ENCODE results near the gene IGF2R.

Gene IGF2R

DNA sequence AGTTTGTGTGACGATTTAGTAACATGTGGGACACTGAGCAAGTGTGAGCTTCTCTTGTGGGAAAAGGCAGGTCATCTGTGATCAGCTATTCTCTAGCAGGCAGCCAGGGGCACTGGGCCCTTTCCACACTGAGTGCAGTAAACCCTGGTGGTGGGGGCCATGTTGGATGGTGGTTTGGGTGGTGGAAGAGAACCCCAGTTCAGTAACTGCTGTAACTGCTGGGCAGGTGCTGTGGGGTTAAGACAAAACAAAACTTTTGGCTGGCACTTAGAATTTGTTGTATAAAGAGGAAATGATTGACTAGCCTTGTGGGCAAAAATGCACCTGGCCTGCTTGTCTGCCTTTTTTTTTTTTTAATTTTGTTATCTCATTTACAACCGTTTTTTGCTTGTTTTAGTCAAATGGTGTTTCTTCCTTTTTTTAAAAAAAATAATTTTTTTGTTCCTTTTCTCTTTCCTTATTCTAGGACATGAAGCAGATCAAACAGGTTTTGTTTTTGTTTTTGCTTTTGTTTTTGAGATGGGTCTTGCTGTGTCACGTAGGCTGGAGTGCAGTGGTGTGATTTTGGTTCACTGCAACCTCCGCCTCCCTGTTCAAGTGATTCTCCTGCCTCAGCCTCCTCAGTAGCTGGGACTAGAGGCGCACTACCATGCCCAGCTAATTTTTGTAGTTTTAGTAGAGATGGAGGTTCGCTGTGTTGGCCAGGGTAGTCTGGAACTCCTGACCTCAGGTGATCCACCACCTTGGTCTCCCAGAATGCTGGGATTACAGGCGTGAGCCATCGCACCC, 59.8 kb downstream of the IGF2R start:
- H3K27ac ChIP-seq (ENCODE audit: low read depth, low read length), result no peak overlapping the region

DNA sequence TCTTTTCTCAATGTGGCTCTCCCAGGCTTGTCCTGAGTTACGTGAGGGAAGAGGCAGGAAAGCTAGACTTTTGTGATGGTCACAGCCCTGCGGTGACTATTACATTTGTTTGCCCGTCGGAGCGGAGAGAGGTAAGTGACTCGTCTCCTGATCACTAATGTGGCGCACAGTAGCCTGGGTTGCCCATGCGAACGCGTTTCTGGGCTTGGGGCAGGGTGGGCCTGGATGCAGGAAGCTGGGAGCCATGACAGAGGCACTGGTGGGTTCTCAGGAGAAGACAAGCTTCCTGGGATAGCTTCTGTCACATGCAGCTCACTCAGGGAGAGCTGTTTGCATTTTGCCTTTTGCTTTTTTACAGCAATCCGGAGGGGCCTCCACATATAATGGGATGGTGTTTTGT, 60.6 kb downstream of the IGF2R start:
- Histone ChIP-seq H3K9me2 (replicated peaks; ENCODE audit: control insufficient read depth, low read length) (no peaks in the 10 kb centered on the region), H3F3A (ENCODE audit: control insufficient read depth, insufficient read depth) (no peaks in the 10 kb centered on the region), H3K4me1 (ENCODE audit: control insufficient read depth, low read length) (peaks cover 6% of the 10 kb centered on the region), H3K27ac (ENCODE audit: low read depth, low read length) (no peak overlapping the region), H3K36me3 (ENCODE audit: control insufficient read depth, low read length) (peaks cover 48% of the 10 kb centered on the region), H3K79me2 (ENCODE audit: control insufficient read depth, low read length) (no peaks in the 10 kb centered on the region), H3K9me3 (ENCODE audit: control insufficient read depth, insufficient read depth, low read length) (no peaks in the 10 kb centered on the region), H4K20me1 (ENCODE audit: control insufficient read depth, insufficient read depth, low read depth, low read length) (no peaks in the 10 kb centered on the region), H3K27me3 (ENCODE audit: control insufficient read depth, low read length) (no peaks in the 10 kb centered on the region), H3K4me3 (ENCODE audit: low read length) (no peak overlapping the region), H3K4me2 (ENCODE audit: low read length) (no peak overlapping the region)
- TF ChIP-seq, protein P1, sequence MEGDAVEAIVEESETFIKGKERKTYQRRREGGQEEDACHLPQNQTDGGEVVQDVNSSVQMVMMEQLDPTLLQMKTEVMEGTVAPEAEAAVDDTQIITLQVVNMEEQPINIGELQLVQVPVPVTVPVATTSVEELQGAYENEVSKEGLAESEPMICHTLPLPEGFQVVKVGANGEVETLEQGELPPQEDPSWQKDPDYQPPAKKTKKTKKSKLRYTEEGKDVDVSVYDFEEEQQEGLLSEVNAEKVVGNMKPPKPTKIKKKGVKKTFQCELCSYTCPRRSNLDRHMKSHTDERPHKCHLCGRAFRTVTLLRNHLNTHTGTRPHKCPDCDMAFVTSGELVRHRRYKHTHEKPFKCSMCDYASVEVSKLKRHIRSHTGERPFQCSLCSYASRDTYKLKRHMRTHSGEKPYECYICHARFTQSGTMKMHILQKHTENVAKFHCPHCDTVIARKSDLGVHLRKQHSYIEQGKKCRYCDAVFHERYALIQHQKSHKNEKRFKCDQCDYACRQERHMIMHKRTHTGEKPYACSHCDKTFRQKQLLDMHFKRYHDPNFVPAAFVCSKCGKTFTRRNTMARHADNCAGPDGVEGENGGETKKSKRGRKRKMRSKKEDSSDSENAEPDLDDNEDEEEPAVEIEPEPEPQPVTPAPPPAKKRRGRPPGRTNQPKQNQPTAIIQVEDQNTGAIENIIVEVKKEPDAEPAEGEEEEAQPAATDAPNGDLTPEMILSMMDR (IDR thresholded peaks at IDR 0.05; ENCODE audit: low read depth, low read length, poor library complexity, severe bottlenecking), result no peak
- no peak for TF ChIP-seq EZH2phosphoT487 (IDR thresholded peaks at IDR 0.05; ENCODE audit: borderline replicate concordance, low read length)

More for the DNA sequence above, 59.8 kb downstream of the IGF2R start:
- TF ChIP-seq EZH2phosphoT487 (IDR thresholded peaks at IDR 0.05; ENCODE audit: borderline replicate concordance, low read length), result no peak
- TF ChIP-seq, protein P1 (IDR thresholded peaks at IDR 0.05; ENCODE audit: low read depth, low read length, poor library complexity, severe bottlenecking), result no peak
- Histone ChIP-seq H3K79me2 (ENCODE audit: control insufficient read depth, low read length) (no peaks in the 10 kb centered on the region), H3K36me3 (ENCODE audit: control insufficient read depth, low read length) (peaks cover 42% of the 10 kb centered on the region), H3K9me3 (ENCODE audit: control insufficient read depth, insufficient read depth, low read length) (no peaks in the 10 kb centered on the region), H4K20me1 (ENCODE audit: control insufficient read depth, insufficient read depth, low read depth, low read length) (no peaks in the 10 kb centered on the region), H3K27me3 (ENCODE audit: control insufficient read depth, low read length) (no peaks in the 10 kb centered on the region), H3F3A (ENCODE audit: control insufficient read depth, insufficient read depth) (no peaks in the 10 kb centered on the region), H3K4me2 (ENCODE audit: low read length) (no peak overlapping the region), H3K4me1 (ENCODE audit: control insufficient read depth, low read length) (peaks cover 6% of the 10 kb centered on the region), H3K9me2 (replicated peaks; ENCODE audit: control insufficient read depth, low read length) (no peaks in the 10 kb centered on the region), H3K4me3 (ENCODE audit: low read length) (no peak overlapping the region)

GRCh38 chr6:160030103-160030502, 61.2 kb downstream of the IGF2R start:
- H3F3A ChIP-seq (ENCODE audit: control insufficient read depth, insufficient read depth), result no peaks in the 10 kb centered on the region
- TF ChIP-seq, protein P1 (IDR thresholded peaks at IDR 0.05; ENCODE audit: low read depth, low read length, poor library complexity, severe bottlenecking), result no peak
- no peak for TF ChIP-seq EZH2phosphoT487 (IDR thresholded peaks at IDR 0.05; ENCODE audit: borderline replicate concordance, low read length)
- no peak overlapping the region for H3K4me2 ChIP-seq (ENCODE audit: low read length)
- no peaks in the 10 kb centered on the region for H3K79me2 ChIP-seq (ENCODE audit: control insufficient read depth, low read length)
- H3K4me1 ChIP-seq (ENCODE audit: control insufficient read depth, low read length), result peaks cover 6% of the 10 kb centered on the region
- no peak overlapping the region for H3K4me3 ChIP-seq (ENCODE audit: low read length)
- H3K9me3 ChIP-seq (ENCODE audit: control insufficient read depth, insufficient read depth, low read length), result no peaks in the 10 kb centered on the region
- H3K36me3 ChIP-seq (ENCODE audit: control insufficient read depth, low read length), result peaks cover 46% of the 10 kb centered on the region
- H4K20me1 ChIP-seq (ENCODE audit: control insufficient read depth, insufficient read depth, low read depth, low read length), result no peaks in the 10 kb centered on the region
- H3K9me2 ChIP-seq (replicated peaks; ENCODE audit: control insufficient read depth, low read length), result no peaks in the 10 kb centered on the region
- no peak overlapping the region for H3K27ac ChIP-seq (ENCODE audit: low read depth, low read length)
- H3K27me3 ChIP-seq (ENCODE audit: control insufficient read depth, low read length), result no peaks in the 10 kb centered on the region
